ENCODE measurements around the gene CASP8AP2. TPM values are rescaled to one million over a fixed set of nuclear protein-coding genes. Genes with fewer than 3 reads are reported as not detected.
"Not testable (repeated sequence)": the region's sequence is repeated elsewhere in the genome, so short reads cannot be mapped to it uniquely, and the experiment has no call there.

The CASP8AP2 gene
- total RNA-seq, 1 experiment from 2014 or later, result 11.5 TPM

GRCh38 chr6:89818977-89819335, 10.7 kb upstream of the CASP8AP2 start:
- intact Hi-C loops (cut with micrococcal nuclease), result loop anchor here (1.0 kb wide), 1 partner anchor 102 kb away; no protein-coding TSS in a partner anchor
- H3K4me3 Mint-ChIP-seq (ENCODE audit: unreplicated experiment), result peak overlapping the region; percentile 86
- TF ChIP-seq CTCF (IDR thresholded peaks at IDR 0.05; ENCODE audit: unreplicated experiment), result no peak
- POLR2A ChIA-PET, result interaction anchor here (0.6 to 3.8 kb wide), 12 partner anchors 10 to 856 kb away, joined by 3 to 131 read pairs (median 4); partner anchors contain the start of genes CASP8AP2, LYRM2 and RNGTT
- no TSS peak for BruUV-seq (replicated peaks)
- H3K27ac Mint-ChIP-seq (ENCODE audit: low read depth, unreplicated experiment), result peak overlapping the region; percentile 77
- H3K27me3 Mint-ChIP-seq (ENCODE audit: insufficient read depth, unreplicated experiment), result no peaks in the 10 kb centered on the region
- no peaks in the 10 kb centered on the region for H3K36me3 Mint-ChIP-seq (ENCODE audit: insufficient read depth, unreplicated experiment)
- peaks cover 11% of the 10 kb centered on the region for H3K4me1 Mint-ChIP-seq (ENCODE audit: insufficient read depth, unreplicated experiment)
- H3K9me3 Mint-ChIP-seq (ENCODE audit: unreplicated experiment), result no peaks in the 10 kb centered on the region
- DNase-seq (ENCODE audit: unreplicated experiment), result peak; percentile 43
- CTCF ChIA-PET, result interaction anchor here (0.6 to 2.6 kb wide), 2 partner anchors 10 to 745 kb away, joined by 4 to 12 read pairs; partner anchors contain the start of gene CASP8AP2

GRCh38 chr6:89819336-89820130, 10.1 kb upstream of the CASP8AP2 start, which contains the start of gene MDN1:
MDN1 (minus strand) TSS chr6:89819794; CDS start chr6:89819607, 187 bp downstream.
- no peak for TF ChIP-seq CTCF (IDR thresholded peaks at IDR 0.05; ENCODE audit: unreplicated experiment)
- Mint-ChIP-seq H3K27ac (ENCODE audit: low read depth, unreplicated experiment) (peak within 1 kb of the TSS; percentile 77), H3K9me3 (ENCODE audit: unreplicated experiment) (no peaks in the 10 kb centered on the region), H3K4me3 (ENCODE audit: unreplicated experiment) (peak within 1 kb of the TSS; percentile 86), H3K36me3 (ENCODE audit: insufficient read depth, unreplicated experiment) (no peaks in the 10 kb centered on the region), H3K27me3 (ENCODE audit: insufficient read depth, unreplicated experiment) (no peaks in the 10 kb centered on the region), H3K4me1 (ENCODE audit: insufficient read depth, unreplicated experiment) (peaks cover 11% of the 10 kb centered on the region)
- ChIA-PET POLR2A (interaction anchor here (0.6 to 3.8 kb wide), 14 partner anchors 10 to 856 kb away, joined by 3 to 131 read pairs (median 3); partner anchors contain the start of genes CASP8AP2, LYRM2 and RNGTT), CTCF (interaction anchor here (0.7 to 2.6 kb wide), 3 partner anchors 10 to 784 kb away, joined by 3 to 12 read pairs (median 3); partner anchors contain the start of gene CASP8AP2)
- TSS peak; percentile 51 for BruUV-seq (replicated peaks)
- DNase-seq (ENCODE audit: unreplicated experiment), result peak; percentile 93
- intact Hi-C loops (cut with micrococcal nuclease), result loop anchor here (1.0 kb wide), 1 partner anchor 102 kb away; no protein-coding TSS in a partner anchor

GRCh38 chr6:89826029-89826528, 3.6 kb upstream of the CASP8AP2 start:
- Mint-ChIP-seq H3K4me1 (ENCODE audit: insufficient read depth, unreplicated experiment) (peaks cover 7% of the 10 kb centered on the region), H3K36me3 (ENCODE audit: insufficient read depth, unreplicated experiment) (peaks cover 6% of the 10 kb centered on the region), H3K9me3 (ENCODE audit: unreplicated experiment) (no peaks in the 10 kb centered on the region), H3K4me3 (ENCODE audit: unreplicated experiment) (no peak overlapping the region), H3K27me3 (ENCODE audit: insufficient read depth, unreplicated experiment) (no peaks in the 10 kb centered on the region), H3K27ac (ENCODE audit: low read depth, unreplicated experiment) (no peak overlapping the region)
- TF ChIP-seq CTCF (IDR thresholded peaks at IDR 0.05; ENCODE audit: unreplicated experiment), result no peak
- no peak for DNase-seq (ENCODE audit: unreplicated experiment)
- CTCF ChIA-PET, result interaction anchor here (0.7 to 0.8 kb wide), 4 partner anchors 32 to 395 kb away, joined by 3 read pairs; no protein-coding TSS in a partner anchor
- no TSS peak for BruUV-seq (replicated peaks)
- POLR2A ChIA-PET, result no interaction called here
- intact Hi-C loops (cut with micrococcal nuclease), result no loop called here

GRCh38 chr6:89828475-89828987, 1.1 kb upstream of the CASP8AP2 start:
- H3K27me3 Mint-ChIP-seq (ENCODE audit: insufficient read depth, unreplicated experiment); intact Hi-C loops (cut with micrococcal nuclease); BruUV-seq (replicated peaks); H3K9me3 Mint-ChIP-seq (ENCODE audit: unreplicated experiment); H3K4me1 Mint-ChIP-seq (ENCODE audit: insufficient read depth, unreplicated experiment); DNase-seq (ENCODE audit: unreplicated experiment): not testable (repeated sequence)
- Mint-ChIP-seq H3K4me3 (ENCODE audit: unreplicated experiment) (peak overlapping the region; percentile 100), H3K36me3 (ENCODE audit: insufficient read depth, unreplicated experiment) (peaks cover 22% of the 10 kb centered on the region), H3K27ac (ENCODE audit: low read depth, unreplicated experiment) (peak overlapping the region; percentile 73)
- ChIA-PET CTCF (interaction anchor here (0.6 to 1.7 kb wide), 3 partner anchors 9 to 726 kb away, joined by 3 to 12 read pairs (median 5); partner anchors contain the start of gene MDN1), POLR2A (interaction anchor here (1.0 to 4.1 kb wide), 12 partner anchors 9 to 759 kb away, joined by 3 to 131 read pairs (median 5); partner anchors contain the start of genes LYRM2, MAP3K7 and MDN1)
